Measurements from ENCODE around the gene EIF3I.

DNA sequence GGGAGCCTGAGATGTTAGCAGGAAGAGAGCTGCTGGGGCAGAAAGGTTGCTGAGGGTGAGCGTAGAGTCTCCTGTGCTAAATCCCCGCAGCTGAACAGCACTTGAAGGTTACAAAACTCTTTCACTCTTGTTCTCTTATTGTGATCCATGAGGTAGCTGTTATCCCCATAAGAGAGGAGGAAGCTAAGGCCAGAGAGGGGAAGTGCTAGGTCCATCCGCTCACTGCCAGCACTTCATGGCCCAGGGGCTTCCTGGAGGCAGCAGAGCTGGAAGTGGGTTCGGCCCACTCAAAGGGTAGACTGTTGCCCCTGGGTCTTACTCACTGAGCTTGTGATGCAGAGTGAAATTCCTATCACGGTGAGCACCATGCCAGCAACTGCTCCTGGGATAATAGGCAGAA lies 5.6 kb upstream of the EIF3I start:
- TF ChIP-seq, protein P1, sequence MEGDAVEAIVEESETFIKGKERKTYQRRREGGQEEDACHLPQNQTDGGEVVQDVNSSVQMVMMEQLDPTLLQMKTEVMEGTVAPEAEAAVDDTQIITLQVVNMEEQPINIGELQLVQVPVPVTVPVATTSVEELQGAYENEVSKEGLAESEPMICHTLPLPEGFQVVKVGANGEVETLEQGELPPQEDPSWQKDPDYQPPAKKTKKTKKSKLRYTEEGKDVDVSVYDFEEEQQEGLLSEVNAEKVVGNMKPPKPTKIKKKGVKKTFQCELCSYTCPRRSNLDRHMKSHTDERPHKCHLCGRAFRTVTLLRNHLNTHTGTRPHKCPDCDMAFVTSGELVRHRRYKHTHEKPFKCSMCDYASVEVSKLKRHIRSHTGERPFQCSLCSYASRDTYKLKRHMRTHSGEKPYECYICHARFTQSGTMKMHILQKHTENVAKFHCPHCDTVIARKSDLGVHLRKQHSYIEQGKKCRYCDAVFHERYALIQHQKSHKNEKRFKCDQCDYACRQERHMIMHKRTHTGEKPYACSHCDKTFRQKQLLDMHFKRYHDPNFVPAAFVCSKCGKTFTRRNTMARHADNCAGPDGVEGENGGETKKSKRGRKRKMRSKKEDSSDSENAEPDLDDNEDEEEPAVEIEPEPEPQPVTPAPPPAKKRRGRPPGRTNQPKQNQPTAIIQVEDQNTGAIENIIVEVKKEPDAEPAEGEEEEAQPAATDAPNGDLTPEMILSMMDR (IDR thresholded peaks at IDR 0.05) = no peak
- no peak for TF ChIP-seq POLR2A (IDR thresholded peaks at IDR 0.05)
